ENCODE results near the gene MOB2. TPM values are rescaled to one million over a fixed set of nuclear protein-coding genes. Genes with fewer than 3 reads are reported as not detected.
"Not testable (repeated sequence)": the region's sequence is repeated elsewhere in the genome, so short reads cannot be mapped to it uniquely, and the experiment has no call there.

Gene MOB2
- total RNA-seq, 2 donors from 2014 or later, result 11.4 to 31.3 TPM

GRCh38 chr11:1515082-1516060, 28.8 kb upstream of the MOB2 start:
- Histone ChIP-seq H3K27ac (no peak overlapping the region), H3K9me3 (no peaks in the 10 kb centered on the region), H3K27me3 (no peaks in the 10 kb centered on the region), H3K4me1 (peaks cover 15% of the 10 kb centered on the region), H3K4me3 (no peak overlapping the region), H3K36me3 (replicated peaks in 1 of 2; ENCODE audit: insufficient read depth in 1 of 2, low read depth in 2 of 2) (no peaks in the 10 kb centered on the region)
- WGBS, 2 donors, result 14 to 20% methylated on average over 2 to 32 of the region's 36 CpGs
- intact Hi-C loops (cut with DNase I), result loop anchor here (2.0 to 10.0 kb wide), 2 partner anchors 315 to 401 kb away; no protein-coding TSS in a partner anchor
- TF ChIP-seq POLR2A (IDR thresholded peaks at IDR 0.05), result no peak
- TF ChIP-seq CTCF (IDR thresholded peaks at IDR 0.05), result peak; percentile 91 to 96 (median 94)
- DNase-seq (peak; percentile 79 to 87 (median 85)), ATAC-seq (peak; percentile 88)

- DNase-seq (no peak), ATAC-seq (no peak)
- Histone ChIP-seq H3K27ac (no peak overlapping the region), H3K4me3 (no peak overlapping the region), H3K4me1 (peaks cover 15% of the 10 kb centered on the region), H3K27me3 (no peaks in the 10 kb centered on the region), H3K9me3 (no peaks in the 10 kb centered on the region), H3K36me3 (replicated peaks in 1 of 2; ENCODE audit: insufficient read depth in 1 of 2, low read depth in 2 of 2) (no peaks in the 10 kb centered on the region)
- WGBS, 2 donors, result 83 to 86% methylated on average over 8 to 31 of the region's 31 CpGs
- intact Hi-C loops (cut with DNase I), result loop anchor here (10.0 kb wide), 1 partner anchor 400 kb away; no protein-coding TSS in a partner anchor
- TF ChIP-seq CTCF (IDR thresholded peaks at IDR 0.05) (no peak), POLR2A (IDR thresholded peaks at IDR 0.05) (no peak)
Measured at GRCh38 chr11:1514336-1515061, 27.9 kb upstream of the MOB2 start.

GRCh38 chr11:1513326-1514296, 27.0 kb upstream of the MOB2 start:
- TF ChIP-seq POLR2A (IDR thresholded peaks at IDR 0.05) (no peak), CTCF (IDR thresholded peaks at IDR 0.05) (no peak)
- Histone ChIP-seq H3K4me1 (peaks cover 15% of the 10 kb centered on the region), H3K9me3 (no peaks in the 10 kb centered on the region), H3K4me3 (no peak overlapping the region), H3K36me3 (replicated peaks in 1 of 2; ENCODE audit: insufficient read depth in 1 of 2, low read depth in 2 of 2) (no peaks in the 10 kb centered on the region), H3K27me3 (no peaks in the 10 kb centered on the region), H3K27ac (no peak overlapping the region)
- DNase-seq (no peak), ATAC-seq (no peak)
- intact Hi-C loops (cut with DNase I), result loop anchor here (10.0 kb wide), 1 partner anchor 399 kb away; no protein-coding TSS in a partner anchor
- WGBS, 2 donors, result 77 to 82% methylated on average over 22 to 23 of the region's 23 CpGs

- not testable (repeated sequence) for H3K9me3 ChIP-seq; ATAC-seq; H3K4me3 ChIP-seq; H3K27me3 ChIP-seq; H3K27ac ChIP-seq; DNase-seq; H3K36me3 ChIP-seq (replicated peaks in 1 of 2; ENCODE audit: insufficient read depth in 1 of 2, low read depth in 2 of 2)
- intact Hi-C loops (cut with DNase I), result loop anchor here (10.0 kb wide), 1 partner anchor 398 kb away; no protein-coding TSS in a partner anchor
- 82 to 89% methylated on average over 6 to 7 of the region's 9 CpGs for WGBS, 2 donors
- peaks cover 15% of the 10 kb centered on the region for H3K4me1 ChIP-seq
Measured at GRCh38 chr11:1512531-1513258, 26.1 kb upstream of the MOB2 start.

Measured in body of pancreas (tissue), 4 donors.